GM21576 (cell line): ENCODE results near the gene CXCR4.
"Not testable (repeated sequence)": the region's sequence is repeated elsewhere in the genome, so short reads cannot be mapped to it uniquely, and the experiment has no call there.

Experiments used
- ATAC-seq: cut with Tn5 transposase; IDR thresholded peaks from one replicate; pipeline ENCODE4 v1.9.1; 2021; ENCODE audit warnings: mild to moderate bottlenecking, moderate library complexity; ENCODE audit not compliant: unreplicated experiment

The CXCR4 gene

GRCh38 chr2:136080114-136080513 lies 37.8 kb downstream of the CXCR4 start:
- no peak for ATAC-seq

DNA sequence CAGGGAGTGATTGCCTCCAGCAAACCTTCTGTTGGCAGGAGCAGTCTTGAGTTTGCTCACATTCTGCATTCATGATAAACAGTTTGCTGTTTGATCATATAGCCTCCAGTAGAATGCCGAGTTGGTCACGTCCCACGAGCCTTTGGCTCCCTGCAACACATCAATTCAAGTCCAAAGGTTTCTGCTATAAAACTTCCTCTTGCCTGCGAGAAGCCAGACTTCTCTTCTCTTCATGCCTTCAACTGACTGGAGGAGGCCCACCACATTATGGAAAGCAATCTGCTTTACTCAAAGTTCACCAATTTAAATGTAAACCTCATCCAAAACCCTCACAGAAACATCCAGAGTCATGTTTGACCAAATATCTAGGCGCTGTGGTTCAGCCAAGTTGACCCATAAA lies 40.8 kb downstream of the CXCR4 start:
- no peak for ATAC-seq

- ATAC-seq, result no peak
Measured at GRCh38 chr2:136075476-136075875, 42.5 kb downstream of the CXCR4 start.

- no peak for ATAC-seq
Measured at GRCh38 chr2:136072621-136073020, 45.3 kb downstream of the CXCR4 start.

DNA sequence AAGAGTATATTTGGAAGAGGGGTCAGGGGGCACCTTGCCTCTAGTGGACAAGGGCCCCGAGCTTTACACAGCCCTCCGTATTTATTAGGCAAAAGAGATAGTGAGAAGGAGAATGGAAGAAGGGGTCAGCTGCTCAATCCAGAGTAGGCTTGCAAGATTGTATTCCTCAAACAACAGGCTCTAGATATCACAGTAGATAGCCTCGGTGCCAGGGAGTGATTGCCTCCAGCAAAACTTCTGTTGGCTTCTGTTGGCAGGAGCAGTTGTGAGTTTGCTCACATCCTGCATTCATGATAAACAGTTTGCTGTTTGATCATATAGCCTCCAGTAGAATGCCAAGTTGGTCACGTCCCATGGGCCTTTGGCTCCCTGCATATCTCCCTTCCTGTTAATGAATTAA lies 46.1 kb downstream of the CXCR4 start:
- ATAC-seq, result not testable (repeated sequence)

DNA sequence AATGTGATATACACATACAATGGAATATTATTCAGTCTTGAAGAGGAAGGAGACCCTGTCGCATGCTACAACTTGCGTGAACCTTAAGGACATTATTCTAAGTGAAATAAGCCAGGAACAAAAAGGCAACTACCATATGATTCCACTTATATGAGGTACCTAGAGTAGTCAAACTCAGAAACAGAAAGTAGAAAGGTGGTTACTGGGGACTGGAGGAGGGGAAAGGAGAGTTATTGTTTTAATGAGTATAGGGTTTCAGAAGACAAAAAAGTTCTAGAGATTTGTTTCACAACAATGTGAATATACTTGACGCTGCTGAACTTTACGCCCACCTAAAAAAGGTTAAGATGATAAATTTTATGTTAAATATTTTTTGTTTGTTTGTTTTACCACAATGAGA lies 47.0 kb downstream of the CXCR4 start:
- no peak for ATAC-seq

- ATAC-seq, result no peak
Measured at GRCh38 chr2:136069773-136070172, 48.2 kb downstream of the CXCR4 start.

DNA sequence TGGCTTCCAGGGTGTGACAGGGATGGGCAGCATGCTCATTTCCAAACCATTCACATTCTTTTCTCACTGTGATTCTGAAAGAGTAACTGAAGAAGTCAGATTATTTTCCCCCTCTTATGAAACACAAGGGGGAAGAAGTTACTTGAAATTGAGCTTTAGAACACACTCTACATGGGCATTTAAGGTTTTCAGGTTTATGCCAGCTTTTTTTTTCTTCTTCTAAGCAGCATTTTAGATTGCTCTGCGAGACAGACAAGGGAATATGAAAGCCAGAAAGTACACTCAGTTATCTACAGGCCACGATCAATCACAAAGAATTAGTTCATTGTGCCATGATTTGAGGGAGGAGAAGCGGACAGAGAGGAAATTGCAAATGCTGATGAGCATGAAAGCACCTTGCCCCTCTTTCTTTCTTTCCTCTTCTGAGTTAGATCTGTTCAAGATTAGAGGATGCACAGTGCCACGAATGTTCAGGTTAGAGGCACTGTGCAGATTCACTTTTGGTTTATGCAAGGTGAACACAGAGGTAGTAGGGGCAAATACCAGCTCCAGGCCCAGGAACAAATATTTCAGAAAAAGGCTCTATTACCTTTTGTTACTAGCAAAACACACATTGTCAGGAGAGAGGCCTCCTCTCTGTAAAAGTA lies 49.2 kb downstream of the CXCR4 start:
- no peak for ATAC-seq

- no peak for ATAC-seq
Measured at GRCh38 chr2:136067897-136068580, 49.9 kb downstream of the CXCR4 start.

DNA sequence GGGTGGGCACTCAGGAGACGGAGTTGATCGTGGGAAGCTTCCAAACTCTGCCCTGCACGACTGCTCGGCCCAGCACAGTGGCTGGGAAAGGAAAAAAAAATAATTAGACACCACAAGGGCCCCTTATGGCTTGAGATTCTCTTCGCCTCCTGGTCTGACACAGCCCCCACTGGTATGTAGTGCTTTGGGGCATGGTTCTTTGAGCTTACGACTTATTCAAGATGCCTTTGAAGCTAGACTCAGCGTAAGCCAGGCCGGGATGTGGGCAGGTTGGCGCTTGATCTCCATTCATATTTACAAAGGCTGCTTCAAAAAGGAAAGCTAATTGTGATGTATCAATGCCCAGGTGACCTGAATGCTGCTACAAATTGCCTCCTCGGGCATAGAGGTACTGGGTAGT lies 50.5 kb downstream of the CXCR4 start:
- ATAC-seq, result no peak

DNA sequence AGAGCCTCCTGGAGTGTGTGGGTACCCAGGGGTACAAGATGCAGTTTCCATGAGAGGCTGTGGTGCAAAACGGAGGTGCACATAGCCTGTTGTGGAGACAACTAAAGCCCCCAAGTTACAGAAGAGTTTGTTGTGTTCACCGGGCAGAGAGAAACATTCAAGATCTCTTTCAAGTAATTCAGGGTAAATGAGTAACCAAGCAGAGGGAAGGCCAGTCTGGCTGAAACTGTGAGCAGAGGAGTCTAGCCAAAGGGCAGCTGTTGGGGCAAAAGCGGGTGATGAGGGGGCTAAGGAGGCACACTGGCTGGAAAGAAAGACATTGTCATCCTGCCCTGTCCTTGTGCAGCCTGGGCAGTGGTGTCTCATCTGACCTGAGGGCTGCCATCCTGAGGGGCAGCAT lies 52.0 kb downstream of the CXCR4 start:
- peak; percentile 55 for ATAC-seq

- peak; percentile 6 for ATAC-seq
Measured at GRCh38 chr2:136065384-136065783, 52.6 kb downstream of the CXCR4 start.
